ENCODE results near the gene HYAL3. TPM values are rescaled to one million over a fixed set of nuclear protein-coding genes. Genes with fewer than 3 reads are reported as not detected.
"Not testable (repeated sequence)": the region's sequence is repeated elsewhere in the genome, so short reads cannot be mapped to it uniquely, and the experiment has no call there.

Gene HYAL3
- total RNA-seq, 1 experiment from 2014 or later: 13.0 TPM

DNA sequence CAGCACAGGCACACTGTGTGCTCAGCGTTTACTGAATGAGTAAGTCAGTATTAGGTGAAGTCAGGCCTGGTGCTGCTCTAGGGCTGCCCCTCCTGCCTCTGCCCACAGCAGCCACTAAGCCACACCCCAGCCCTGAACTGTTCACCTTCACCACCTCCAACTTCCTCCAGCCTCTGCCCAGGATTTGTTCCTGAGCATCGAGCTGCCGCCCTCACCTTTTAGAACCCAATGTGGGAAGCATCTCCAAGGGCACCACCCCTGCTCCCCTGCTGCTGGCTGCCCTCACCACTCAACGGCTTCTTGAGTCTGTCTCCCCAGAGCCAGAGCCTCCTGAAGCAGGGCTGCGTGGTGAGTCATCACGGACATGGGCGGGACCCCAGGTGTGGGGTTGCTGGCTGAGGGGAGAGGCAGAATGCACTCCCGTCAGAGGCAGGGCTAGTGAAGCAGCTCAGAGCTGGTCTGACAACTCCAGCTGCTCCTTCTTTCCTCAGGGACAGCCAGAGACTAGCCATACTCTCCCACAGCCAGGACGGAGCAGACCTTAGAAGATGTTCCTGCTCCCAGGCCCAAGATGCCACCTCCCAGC is 17.5 kb upstream of the HYAL3 start:
- DNase-seq (ENCODE audit: extremely low read depth, low read depth): no peak

DNA sequence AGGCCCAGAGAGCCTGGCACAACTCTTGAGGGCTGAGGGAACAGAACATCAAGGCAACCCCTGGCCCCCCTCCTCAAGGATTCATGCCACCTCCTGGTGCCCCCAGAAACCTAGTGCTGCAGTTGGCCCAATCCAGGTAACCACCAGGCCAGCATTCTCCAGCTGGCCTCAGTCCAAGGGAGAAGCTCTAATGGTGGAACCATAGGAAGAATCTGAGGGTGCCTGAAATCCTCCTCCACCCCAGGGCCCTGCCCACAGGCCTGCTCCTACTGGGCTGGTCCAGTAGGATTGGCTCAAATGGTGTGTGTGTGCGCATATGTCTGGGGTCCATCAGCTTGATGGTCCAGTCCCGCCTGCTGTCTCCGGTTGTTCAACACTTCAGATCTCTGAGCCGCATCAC is 15.6 kb upstream of the HYAL3 start:
- DNase-seq (ENCODE audit: extremely low read depth, low read depth): no peak

DNA sequence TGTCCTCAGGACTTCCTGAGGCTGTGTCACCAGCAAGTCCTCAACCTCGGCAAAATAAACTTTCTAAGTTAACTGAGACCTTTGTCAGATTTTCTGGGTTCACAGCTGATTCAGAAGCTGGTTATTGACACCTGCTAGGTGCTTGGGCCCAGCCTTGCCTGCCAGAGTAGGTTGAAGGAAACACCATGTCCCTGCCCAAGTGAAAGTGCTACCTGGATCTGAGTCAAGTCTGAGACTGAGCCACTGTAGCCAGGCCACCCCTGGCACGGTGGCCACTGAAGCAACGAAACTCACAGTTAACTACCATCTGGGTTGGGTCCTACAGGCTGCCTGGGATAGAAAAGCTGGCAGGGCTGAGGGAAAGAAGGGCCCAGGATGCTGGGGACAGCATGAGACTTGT is 15.1 kb upstream of the HYAL3 start:
- DNase-seq (ENCODE audit: extremely low read depth, low read depth): no peak

DNA sequence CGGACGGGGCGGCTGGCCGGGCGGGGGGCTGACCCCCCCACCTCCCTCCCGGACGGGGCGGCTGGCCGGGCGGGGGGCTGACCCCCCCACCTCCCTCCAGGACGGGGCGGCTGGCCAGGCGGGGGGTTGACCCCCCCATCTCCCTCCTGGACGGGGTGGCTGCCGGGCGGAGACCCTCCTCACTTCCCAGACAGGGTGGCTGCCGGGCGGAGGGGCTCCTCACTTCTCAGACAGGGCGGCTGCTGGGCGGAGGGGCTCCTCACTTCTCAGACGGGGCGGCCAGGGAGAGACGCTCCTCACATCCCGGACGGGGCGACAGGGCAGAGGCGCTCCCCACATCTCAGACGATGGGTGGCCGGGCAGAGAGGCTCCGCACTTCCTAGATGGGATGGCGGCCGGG is 12.8 kb upstream of the HYAL3 start:
- not testable (repeated sequence) for DNase-seq (ENCODE audit: extremely low read depth, low read depth)

DNA sequence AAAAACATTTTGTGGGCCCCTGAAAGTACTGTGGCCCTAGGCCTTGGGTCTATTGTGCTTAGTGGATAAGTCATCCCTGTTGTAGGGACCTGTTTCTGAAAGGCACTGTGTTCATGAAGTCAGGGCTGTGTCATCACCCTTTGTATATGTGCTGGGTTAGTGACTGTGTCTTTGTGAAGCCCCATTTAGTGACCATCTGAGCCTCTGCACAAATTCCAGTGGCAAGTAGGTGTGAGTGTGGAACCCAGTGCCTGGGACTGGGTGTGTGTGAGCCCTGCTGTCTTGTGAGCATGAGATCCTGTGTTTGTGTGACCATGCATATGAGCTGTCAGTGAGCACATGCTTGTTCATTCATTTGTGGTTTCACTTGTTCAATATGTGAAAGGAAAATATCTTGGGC is 5.4 kb upstream of the HYAL3 start:
- DNase-seq (ENCODE audit: extremely low read depth, low read depth): no peak

DNA sequence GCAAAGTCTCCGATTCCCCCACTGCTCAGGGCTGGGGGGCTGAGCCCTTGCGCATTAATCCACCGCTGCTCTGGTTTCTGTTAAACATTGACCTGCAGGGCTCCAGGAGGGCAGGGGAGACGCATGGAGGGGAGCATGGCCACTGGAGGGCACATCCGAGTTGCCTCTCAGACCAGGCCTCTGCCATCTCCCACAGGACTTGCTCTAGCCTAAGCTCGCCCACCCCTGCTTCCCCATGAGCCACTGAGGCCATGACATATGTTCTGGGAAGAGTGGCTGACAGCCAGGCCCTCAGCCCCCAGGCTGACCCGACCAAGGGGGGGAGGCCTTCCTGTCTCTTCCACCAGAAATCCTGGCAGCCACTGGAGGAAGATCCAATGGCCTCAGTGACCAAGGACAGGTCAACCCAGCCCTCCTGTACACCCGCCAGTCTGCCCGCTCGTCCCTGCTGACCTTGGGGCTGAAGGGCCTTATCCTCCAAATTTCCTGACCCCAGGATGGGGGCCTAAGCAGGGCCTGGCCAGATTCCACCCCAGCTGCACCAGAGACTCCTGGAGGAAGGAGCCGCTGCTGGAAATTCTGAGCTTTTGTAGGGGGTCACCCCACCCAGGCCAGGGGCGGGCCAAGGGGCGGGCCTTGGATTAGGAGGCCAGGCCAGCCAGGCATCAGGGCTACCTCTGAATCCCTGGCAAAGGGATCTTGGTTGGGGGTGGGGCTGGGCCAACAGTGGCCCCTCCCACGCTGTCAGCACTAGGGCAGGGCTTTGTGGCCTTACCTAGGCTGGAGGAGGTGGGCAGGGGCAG is 4.0 kb upstream of the HYAL3 start, which contains the start of gene HYAL1:
Gene HYAL1 (minus strand): TSS at position 562 of the 803 bp plus-strand sequence. CDS start 618 bp downstream, outside the sequence.
- DNase-seq (ENCODE audit: extremely low read depth, low read depth): no peak

DNA sequence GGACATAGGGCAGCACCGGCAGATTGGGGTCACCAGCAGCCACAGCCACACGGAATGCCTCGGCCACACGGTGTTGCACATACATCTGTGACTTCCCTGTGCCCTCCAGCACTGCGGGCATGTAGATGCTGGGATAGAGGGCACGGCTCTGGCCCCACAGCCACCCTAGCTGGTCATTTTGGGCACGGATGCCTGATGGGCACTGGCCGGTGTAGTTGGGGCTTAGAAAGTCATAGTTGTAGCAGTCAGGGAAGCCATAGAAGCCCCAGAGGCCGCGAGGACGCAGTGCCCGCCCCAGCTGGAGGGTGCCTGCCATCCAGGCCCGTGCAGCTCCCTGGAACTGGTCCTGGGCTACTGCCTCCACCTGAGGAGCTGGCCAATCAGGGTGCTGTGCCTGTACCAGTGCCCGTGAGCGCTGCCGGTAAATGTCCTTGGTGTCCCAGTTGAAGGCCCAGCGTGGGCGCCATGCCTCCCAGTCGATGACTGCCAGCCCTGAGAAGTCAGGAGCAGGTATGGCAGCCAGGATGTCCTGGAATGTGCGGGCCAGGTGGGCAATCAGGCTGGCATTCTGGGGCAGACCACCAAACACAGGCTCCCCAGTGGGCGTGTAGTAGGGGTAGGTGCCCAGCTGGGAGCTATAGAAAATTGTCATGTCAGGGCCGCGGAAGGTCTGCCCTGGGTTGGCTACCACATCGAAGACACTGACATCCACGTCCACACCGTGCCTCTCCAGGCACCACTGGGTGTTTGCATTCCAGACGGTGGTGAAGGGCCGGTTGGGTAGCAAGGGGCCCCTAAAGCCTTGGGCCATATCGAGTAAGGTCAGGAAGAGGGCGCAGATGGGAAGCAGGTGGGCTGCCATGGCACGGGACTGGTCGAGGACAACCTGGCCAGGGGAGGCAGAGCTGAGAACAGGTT is 3.1 kb upstream of the HYAL3 start:
- DNase-seq (ENCODE audit: extremely low read depth, low read depth): no peak

DNA sequence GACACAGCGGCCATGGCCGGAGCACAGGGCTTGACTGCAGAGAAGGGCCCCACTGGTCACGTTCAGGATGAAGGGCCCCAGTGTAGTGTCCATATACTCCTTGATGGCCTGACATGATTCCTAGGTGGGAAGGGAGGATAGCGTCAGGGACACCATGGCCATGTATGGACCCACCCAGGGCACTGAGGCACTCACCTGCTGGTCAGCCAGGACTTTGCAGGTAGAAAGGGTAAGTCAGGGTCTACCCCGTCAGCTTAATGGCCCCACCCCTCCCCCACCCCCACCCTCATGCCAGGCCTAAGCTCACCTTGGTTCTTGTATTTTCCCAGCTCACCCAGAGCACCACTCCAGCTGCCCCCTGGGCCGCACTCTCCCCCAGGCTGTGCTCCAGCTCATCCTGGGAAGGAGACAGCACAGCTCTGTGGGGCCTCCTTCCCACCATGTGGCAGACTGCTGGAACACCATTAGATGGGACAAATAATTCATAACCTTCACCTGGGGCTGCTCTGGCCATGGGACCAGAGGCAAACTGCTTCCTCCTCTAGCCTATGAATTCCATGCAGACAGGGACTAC is 1.6 kb upstream of the HYAL3 start:
- no peak for DNase-seq (ENCODE audit: extremely low read depth, low read depth)

DNA sequence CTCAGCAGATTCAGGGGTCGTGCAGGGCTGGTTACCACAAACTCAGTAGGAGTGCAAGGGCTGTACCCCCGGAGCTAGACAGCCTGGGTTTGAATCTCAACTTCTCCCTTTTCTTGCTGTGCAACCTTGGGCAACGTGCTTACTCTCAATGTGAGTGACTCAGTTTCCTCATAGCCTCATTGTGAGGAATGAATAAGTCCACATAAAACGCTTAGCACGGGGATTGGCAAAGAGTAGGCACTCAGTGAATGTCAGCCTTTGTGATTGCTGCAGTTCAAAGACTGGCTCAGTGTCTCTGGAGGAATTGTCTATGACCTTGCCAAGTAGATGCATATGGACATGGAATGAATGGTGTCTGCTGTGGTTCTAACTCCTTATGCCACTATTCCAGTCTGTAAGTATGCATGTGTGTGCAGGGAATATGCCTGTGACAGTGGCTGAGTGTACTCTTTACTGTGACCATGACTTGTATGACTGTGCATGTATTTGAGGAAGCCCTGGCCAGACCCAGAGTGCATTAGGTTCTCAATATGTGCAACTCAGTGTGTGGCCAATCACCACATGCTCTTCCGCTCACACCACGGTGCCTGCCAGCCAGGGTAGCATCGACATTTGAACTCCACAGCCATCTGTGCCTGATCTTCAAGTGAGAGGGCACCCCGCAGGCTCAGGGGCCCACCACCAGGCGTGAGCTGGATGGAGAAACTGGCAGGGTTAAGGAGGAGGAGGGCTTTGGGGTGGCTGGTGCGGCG is 900 bp upstream of the HYAL3 start:
- DNase-seq (ENCODE audit: extremely low read depth, low read depth): peak; percentile 52

DNA sequence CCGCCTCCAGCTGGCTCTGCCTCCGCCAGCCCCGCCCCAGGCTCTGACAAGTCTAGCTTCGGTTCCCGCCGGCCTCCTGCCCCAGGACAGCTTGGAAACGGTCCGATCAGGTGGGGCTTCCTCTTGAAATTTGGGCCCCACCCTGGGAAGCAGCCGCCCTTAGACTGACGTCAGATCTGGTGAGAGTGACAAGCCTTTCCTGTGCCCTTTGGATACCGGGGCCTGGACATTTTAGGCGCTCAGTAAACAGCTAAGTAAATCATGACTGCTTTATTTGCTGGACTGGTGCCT is 378 bp upstream of the HYAL3 start:
- DNase-seq (ENCODE audit: extremely low read depth, low read depth): no peak

DNA sequence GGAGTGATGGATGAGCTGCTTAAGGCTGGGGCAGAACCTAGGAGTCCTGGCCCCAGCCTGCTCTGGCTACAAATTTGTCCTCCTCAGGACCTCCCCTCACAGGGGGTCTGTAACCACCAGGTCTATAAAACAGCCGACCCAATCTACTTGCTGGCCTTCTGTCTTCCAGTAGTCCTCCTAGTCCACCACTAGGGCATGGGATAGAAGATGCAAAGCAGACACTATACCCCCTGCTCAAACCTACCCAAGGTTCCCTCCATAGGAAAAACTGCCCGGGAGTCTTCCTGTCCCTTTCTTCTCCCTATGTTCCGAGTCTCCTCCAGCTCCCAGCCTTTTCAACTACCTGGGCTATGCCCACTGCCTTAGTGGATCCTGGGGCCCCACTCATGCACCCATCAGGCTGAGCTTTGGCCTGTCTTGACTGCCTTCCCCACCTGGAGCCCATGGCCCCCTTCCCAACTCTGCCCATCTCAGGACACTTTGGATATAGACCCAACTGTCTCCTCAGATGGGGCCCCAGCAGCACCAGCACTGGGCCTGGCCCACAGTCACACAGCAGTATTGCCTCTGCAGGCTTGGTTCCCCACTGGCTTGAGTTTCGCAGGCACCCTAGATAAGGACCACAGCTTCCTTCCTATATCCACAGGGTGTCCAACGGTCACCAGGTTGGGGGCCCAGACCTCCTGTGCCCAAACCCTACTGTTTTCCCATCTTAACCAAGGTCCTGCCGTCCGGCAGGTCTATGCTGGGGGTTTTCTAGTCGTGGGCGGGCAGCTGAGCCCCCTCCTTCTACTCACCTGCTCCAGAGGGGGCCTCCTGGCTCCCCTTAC is 1.1 kb downstream of the HYAL3 start:
- no peak for DNase-seq (ENCODE audit: extremely low read depth, low read depth)

DNA sequence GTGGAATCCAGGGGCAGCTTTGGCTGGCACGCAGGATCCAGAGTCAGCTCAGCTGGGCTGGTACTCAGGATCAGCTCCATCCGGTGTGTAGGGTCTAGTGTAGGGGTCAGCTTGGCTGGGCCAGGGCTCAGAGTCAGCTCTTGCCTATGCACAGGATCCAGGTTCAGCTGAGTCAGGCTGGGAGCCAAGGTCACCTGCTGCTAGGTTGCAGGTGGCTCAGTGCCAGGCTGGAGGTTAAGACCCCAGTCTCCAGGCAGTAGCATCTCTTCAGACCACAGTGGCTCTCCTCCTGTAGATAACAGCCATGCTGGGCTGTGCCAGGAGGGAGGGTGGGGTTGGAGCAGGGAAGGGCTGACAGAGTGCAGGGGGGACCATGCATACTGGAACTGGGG is 1.8 kb downstream of the HYAL3 start:
- DNase-seq (ENCODE audit: extremely low read depth, low read depth): no peak

DNA sequence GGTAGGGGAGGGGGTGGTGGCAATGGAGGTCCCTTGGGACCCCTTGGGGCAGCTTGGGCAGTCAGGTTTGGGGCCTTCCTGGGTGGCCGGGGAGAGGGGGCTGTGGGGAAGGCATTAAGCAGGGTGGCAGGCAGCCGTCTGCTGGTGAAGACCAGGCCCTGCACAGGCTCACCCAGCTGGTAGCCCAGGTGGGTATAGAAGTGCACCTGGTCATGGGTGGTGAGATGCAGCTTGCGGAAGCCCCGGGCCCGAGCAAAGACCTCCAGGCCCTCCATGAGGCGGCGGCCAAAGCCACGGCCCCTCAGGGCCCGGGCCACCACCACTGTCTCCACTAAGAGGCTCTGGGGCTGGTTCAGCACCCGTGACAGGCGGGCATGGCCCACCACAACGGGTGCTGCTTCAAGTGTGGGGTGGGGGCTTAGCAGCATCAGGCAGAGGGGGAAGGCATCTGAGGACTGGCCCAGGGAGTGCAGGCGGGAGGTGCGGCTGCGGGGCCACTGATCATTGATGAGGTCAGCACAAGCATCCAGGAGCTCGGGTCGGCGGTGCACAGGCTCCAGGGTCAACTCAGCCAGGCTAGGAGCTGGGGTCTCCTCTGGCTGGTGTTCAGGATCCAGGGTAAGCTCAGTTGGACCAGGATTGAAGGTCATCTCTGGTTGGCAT is 2.4 kb downstream of the HYAL3 start:
- DNase-seq (ENCODE audit: extremely low read depth, low read depth): no peak

DNA sequence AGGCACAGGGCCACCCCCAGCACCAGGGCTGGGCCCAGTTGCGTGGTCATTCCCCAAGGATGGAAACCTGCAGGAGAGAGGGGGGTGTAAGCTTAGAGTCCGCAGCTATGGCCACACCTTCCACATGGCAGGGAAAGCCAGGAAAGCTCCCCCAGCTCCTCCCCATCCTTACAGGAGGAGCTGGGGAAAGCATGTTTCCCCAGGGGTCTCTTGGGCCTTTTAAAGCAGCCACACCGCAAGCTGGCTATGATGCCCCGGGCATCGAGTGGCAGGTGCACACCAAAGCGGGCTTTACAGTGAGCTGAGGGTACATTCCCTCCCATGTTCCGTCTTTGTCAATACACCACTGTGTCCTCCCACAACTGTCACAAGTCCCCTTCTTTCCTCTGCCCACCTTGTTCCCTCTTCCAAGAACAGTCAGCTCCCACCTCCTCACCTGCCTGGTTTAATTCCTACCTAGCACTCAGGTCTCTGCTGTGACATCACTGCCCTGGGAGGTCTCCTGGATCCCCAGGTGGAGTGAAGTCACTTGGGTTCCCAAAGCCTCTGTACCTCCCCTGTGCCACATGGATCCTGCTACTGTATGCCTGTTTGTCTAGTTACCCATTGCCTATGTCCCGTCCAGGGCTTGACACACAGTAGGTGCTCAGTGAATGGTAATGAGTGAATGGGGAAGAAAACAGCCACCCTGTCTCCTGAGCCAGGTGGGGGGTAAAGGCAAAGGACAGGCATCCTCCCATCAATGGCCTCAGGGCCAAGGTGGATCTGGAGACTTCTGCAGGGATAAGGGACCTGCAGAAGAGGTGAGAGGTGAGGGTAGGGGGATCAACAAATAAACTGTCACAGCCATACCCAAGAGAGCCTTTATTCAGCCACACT is 3.4 kb downstream of the HYAL3 start:
- no peak for DNase-seq (ENCODE audit: extremely low read depth, low read depth)

DNA sequence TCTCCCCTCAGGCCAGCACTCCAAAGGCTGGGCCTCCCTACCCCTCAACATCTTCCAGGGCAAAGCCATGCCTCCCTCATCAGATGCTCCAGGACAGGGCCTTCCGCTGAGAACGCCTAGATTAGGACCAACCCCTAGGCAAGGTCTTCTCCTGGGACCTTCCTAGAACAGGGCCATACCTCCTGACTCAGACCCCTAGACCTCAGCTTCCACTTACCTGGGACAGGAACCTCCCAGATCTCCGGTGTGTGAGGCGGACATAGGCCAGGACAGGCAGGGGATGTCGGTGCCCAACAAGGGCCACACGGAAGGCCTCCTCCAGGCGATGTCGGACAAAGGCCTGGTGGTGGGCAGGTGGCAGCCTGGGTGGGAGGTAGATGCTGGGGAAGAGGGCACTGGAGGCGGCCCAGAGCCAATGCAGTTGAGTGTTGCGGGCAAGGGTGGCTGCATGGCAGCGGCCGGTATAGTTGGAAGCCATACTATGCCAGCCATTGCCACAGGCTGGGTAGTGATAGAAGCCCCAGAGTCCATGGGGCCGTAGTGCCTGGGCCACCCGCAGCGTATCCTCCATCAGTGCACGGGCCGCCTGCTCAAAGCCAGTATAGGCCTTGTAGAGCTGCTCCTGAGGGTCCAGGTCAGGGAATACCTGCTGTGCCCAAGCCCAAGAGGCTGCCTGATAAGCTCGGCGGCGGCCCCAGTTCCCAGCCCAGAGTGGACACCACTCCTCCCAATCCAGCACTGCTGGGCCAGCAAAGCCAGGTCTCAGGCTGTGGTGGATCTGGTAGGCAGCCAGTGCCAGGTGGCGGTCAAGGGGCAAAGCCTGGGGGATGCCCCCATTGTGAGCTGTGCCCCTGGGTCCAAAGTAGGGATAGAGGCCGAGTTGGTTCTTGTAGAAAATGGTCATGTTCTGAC is 4.5 kb downstream of the HYAL3 start:
- DNase-seq (ENCODE audit: extremely low read depth, low read depth): no peak

DNA sequence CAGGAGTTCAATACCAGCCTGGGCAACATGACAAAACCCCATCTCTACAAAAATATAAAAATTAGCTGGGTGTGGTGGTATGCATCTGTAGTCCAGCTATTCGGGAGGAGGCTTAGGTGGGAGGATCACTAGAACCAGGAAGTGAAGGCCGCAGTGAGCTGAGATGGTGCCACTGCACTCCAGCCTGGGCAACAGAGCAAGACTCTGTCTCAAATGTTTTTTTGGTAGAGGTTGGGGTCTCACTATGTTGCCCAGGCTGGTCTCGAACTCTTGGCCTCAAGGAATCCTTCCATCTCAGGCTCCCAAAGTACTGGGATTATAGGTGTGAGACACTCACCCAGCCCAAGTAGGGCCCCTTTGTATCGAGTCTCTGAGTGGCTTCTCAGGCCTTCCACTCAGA is 5.1 kb downstream of the HYAL3 start:
- no peak for DNase-seq (ENCODE audit: extremely low read depth, low read depth)

Measured in NCI-H460 (cell line).